Activated CD8-positive, alpha-beta T cell treated with anti-CD3 and anti-CD28 coated beads for 36 hours (primary cell): ENCODE results near the gene NALCN. TPM values are rescaled to one million over a fixed set of nuclear protein-coding genes. Genes with fewer than 3 reads are reported as not detected.

Source experiments
- ATAC-seq: fragments of 200-7000 bp; cut with Tn5 transposase; one replicate; pipeline ENCODE4 v1.10.0; 2021; ENCODE audit warnings: mild to moderate bottlenecking, moderate library complexity
- CTCF ChIA-PET: fragments of 350-600 bp; sonication (Branson Sonifier 250); formaldehyde crosslinking; loops from one replicate; lab custom pipeline; 2021; ENCODE audit warnings: antibody characterized with exemption; lab: Charles Lee
- POLR2A ChIA-PET: fragments of 350-600 bp; sonication (Branson Sonifier 250); formaldehyde crosslinking; loops from one replicate; lab custom pipeline; 2021; ENCODE audit warnings: antibody characterized with exemption; lab: Charles Lee
- DNase-seq: peaks from one replicate; pipeline ENCODE4 v3.0.0-alpha.2; 2020
- H3K27ac Mint-ChIP-seq: one replicate; pipeline ENCODE4 v1.8.0; 2021; ENCODE audit warnings: mild to moderate bottlenecking, mixed read lengths
- H3K27me3 Mint-ChIP-seq: one replicate; pipeline ENCODE4 v1.8.0; 2021; ENCODE audit warnings: mixed read lengths
- H3K36me3 Mint-ChIP-seq: one replicate; pipeline ENCODE4 v1.8.0; 2021; ENCODE audit warnings: low read depth, mixed read lengths
- H3K4me1 Mint-ChIP-seq: one replicate; pipeline ENCODE4 v1.8.0; 2021; ENCODE audit warnings: low read depth, mixed read lengths
- H3K4me3 Mint-ChIP-seq: one replicate; pipeline ENCODE4 v1.8.0; 2021; ENCODE audit warnings: mild to moderate bottlenecking, moderate library complexity, mixed read lengths
- H3K9me3 Mint-ChIP-seq: one replicate; pipeline ENCODE4 v1.8.0; 2021; ENCODE audit warnings: mixed read lengths
- CTCF ChIP-seq: fragments of 200-600 bp; IDR thresholded peaks from one replicate; pipeline ENCODE4 v1.8.0; 2022; ENCODE audit warnings: antibody characterized with exemption, mild to moderate bottlenecking
- intact Hi-C: fragments of 100-400 bp; cut with micrococcal nuclease; formaldehyde crosslinking; loops from one replicate; pipeline ENCODE4 v1.10.0; 2022
- total RNA-seq, 2 experiments: library from RNA; stranded (reverse); gene quantifications; one replicate each; pipeline ENCODE4 v1.2.3, GENCODE V29; 2021

The NALCN gene
- total RNA-seq, 2 experiments from 2014 or later: not detected

GRCh38 chr13:101301053-101301452, 115.3 kb downstream of the NALCN start:
- TF ChIP-seq CTCF: no peak
- H3K27ac Mint-ChIP-seq: no peak overlapping the region
- H3K36me3 Mint-ChIP-seq: no peaks in the 10 kb centered on the region
- ATAC-seq (no peak), DNase-seq (no peak)
- no peaks in the 10 kb centered on the region for H3K4me1 Mint-ChIP-seq
- intact Hi-C loops: no loop called here
- ChIA-PET POLR2A (no interaction called here), CTCF (no interaction called here)
- H3K4me3 Mint-ChIP-seq: no peak overlapping the region
- H3K9me3 Mint-ChIP-seq: no peaks in the 10 kb centered on the region
- no peaks in the 10 kb centered on the region for H3K27me3 Mint-ChIP-seq

- Mint-ChIP-seq H3K4me1 (no peaks in the 10 kb centered on the region), H3K9me3 (no peaks in the 10 kb centered on the region), H3K36me3 (no peaks in the 10 kb centered on the region), H3K27ac (no peak overlapping the region), H3K27me3 (no peaks in the 10 kb centered on the region), H3K4me3 (no peak overlapping the region)
- POLR2A ChIA-PET: no interaction called here
- intact Hi-C loops: no loop called here
- CTCF ChIA-PET: no interaction called here
- ATAC-seq (no peak), DNase-seq (no peak)
- TF ChIP-seq CTCF: no peak
These were observed 115.8 kb downstream of the NALCN start for GRCh38 chr13:101300531-101300930.

GRCh38 chr13:101298517-101298916, 117.8 kb downstream of the NALCN start:
- Mint-ChIP-seq H3K4me3 (no peak overlapping the region), H3K4me1 (no peaks in the 10 kb centered on the region), H3K27me3 (no peaks in the 10 kb centered on the region), H3K27ac (no peak overlapping the region), H3K9me3 (no peaks in the 10 kb centered on the region), H3K36me3 (no peaks in the 10 kb centered on the region)
- DNase-seq (no peak), ATAC-seq (no peak)
- ChIA-PET POLR2A (interaction anchor here (0.6 kb wide), 1 partner anchor 30 kb away, joined by 3 read pairs; no protein-coding TSS in a partner anchor), CTCF (interaction anchor here (1.3 to 1.9 kb wide), 2 partner anchors 38 to 154 kb away, joined by 3 to 8 read pairs; no protein-coding TSS in a partner anchor)
- no peak for TF ChIP-seq CTCF
- intact Hi-C loops: no loop called here

GRCh38 chr13:101297794-101298193, 118.5 kb downstream of the NALCN start:
- no peaks in the 10 kb centered on the region for H3K36me3 Mint-ChIP-seq
- no peaks in the 10 kb centered on the region for H3K27me3 Mint-ChIP-seq
- no peak for TF ChIP-seq CTCF

GRCh38 chr13:101292711-101293110, 123.6 kb downstream of the NALCN start:
- no peak for TF ChIP-seq CTCF
- no peaks in the 10 kb centered on the region for H3K9me3 Mint-ChIP-seq
- no peaks in the 10 kb centered on the region for H3K27me3 Mint-ChIP-seq
- ChIA-PET POLR2A (no interaction called here), CTCF (no interaction called here)
- no peaks in the 10 kb centered on the region for H3K4me1 Mint-ChIP-seq
- no peak for DNase-seq
- H3K27ac Mint-ChIP-seq: no peak overlapping the region
- intact Hi-C loops: no loop called here
- no peak for ATAC-seq
- no peak overlapping the region for H3K4me3 Mint-ChIP-seq
- no peaks in the 10 kb centered on the region for H3K36me3 Mint-ChIP-seq

More at GRCh38 chr13:101297794-101298193, 118.5 kb downstream of the NALCN start:
- ChIA-PET CTCF (interaction anchor here (1.9 kb wide), 1 partner anchor 153 kb away, joined by 8 read pairs; no protein-coding TSS in a partner anchor), POLR2A (no interaction called here)
- DNase-seq: no peak
- intact Hi-C loops: no loop called here
- Mint-ChIP-seq H3K27ac (no peak overlapping the region), H3K9me3 (no peaks in the 10 kb centered on the region), H3K4me3 (no peak overlapping the region), H3K4me1 (no peaks in the 10 kb centered on the region)
- no peak for ATAC-seq
